NOMO-1 treated with DMSO at 0.1 percent for 48 hours (cell line): Measurements from ENCODE around the gene YTHDC1.
"Not testable (repeated sequence)": the region's sequence is repeated elsewhere in the genome, so short reads cannot be mapped to it uniquely, and the experiment has no call there.

Source experiments
- DNase-seq: peaks from one replicate; lab custom pipeline; 2025; ENCODE audit not compliant: unreplicated experiment; lab: John Stamatoyannopoulos, UW

YTHDC1 gene

DNA sequence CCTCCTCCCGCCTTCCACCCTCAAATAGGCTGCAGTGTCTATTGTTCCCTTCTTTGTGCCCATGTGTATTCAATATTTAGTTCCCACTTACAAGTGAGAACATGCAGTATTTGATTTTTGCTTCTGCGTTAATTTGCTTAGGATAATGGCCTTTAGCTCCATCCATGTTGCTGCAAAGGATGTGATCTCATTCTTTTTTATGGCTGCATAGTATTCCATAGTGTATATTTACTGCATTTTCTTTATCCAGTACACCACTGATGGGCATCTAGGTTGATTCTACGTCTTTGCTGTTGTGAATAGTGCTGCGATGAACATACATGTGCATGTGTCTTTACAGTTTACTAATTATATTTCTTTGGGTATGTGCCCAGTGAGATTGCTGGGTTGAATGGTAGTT, 52.8 kb downstream of the YTHDC1 start:
- no peak for DNase-seq

- no peak for DNase-seq
Measured at GRCh38 chr4:68291256-68291655, 58.6 kb downstream of the YTHDC1 start.

DNA sequence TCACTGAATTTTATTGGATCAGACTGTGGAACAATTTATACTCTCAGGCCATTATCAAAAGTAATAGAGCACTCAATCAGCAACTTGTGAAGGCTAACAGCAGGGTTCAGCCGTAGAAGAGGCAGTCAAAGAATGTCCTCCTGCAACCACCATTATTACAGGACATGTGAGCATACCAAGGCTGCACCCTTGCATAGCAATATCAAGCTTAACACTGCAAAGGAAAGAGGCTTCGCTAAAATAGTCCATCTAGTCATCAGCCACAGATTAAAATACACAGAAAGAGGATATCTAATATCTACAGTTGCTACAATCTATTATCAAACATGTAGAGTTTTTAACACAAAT, 61.5 kb downstream of the YTHDC1 start:
- DNase-seq, result no peak

GRCh38 chr4:68287704-68288392, 62.0 kb downstream of the YTHDC1 start:
- DNase-seq, result no peak

DNA sequence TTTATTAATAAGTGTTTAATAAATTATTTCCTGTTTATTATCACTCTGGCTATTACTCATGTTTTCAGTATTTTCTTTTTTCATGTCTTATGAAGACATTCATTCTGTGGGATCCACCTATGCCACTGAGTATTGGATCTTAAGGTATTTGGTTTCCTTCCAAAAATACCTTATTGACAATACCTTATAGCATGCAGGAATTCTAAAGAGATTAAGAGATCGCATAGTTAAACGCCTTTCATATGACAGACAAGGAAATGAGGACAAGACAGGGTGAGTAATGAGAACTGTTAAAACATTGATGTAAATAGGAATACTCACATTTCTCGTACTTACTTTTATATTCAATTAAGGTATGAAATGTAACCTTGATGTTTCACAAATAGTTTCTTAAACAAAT, 66.2 kb downstream of the YTHDC1 start:
- no peak for DNase-seq

GRCh38 chr4:68283095-68283494, 66.8 kb downstream of the YTHDC1 start:
- no peak for DNase-seq

- DNase-seq, result not testable (repeated sequence)
Measured at GRCh38 chr4:68281796-68282740, 67.8 kb downstream of the YTHDC1 start.

DNA sequence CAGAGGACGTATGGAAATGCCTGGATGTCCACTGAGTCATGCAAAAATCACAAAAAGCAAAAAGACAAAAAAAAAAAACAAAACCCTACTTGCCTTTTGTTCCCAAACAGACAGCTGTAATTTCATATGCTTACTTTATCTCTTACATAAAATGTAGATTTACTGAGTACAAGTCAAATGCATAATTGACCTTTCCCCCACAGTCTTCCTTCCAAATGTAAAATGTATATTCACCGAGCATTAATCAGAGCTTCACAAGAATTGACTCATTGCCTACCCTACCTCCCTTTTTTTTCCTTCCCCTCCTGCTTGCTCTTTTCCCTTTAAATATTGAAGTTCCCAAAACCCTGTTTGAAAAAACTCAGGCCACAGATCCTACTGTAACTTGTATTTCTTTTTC, 71.9 kb downstream of the YTHDC1 start:
- no peak for DNase-seq

GRCh38 chr4:68277627-68278026, 72.3 kb downstream of the YTHDC1 start:
- no peak for DNase-seq

DNA sequence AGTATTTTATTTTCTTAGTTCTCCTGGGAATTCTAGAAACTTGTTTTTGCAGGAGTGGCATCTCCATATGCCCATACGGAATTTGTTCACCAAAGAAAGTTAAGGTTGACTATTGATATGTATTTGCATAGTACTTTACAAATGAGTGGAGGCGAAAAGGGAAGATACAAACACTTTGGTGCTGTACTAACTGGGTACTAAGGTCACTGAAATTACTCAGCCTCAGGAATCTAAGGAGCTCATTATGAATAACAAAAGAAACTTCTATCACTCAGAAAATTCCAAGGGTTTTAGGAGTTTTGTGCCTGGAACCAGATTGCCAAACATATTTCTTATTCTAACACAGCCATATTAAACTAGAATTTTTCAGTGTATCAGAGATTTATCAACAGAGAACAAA, 77.0 kb downstream of the YTHDC1 start:
- DNase-seq, result no peak

GRCh38 chr4:68272380-68272779, 77.5 kb downstream of the YTHDC1 start:
- no peak for DNase-seq

DNA sequence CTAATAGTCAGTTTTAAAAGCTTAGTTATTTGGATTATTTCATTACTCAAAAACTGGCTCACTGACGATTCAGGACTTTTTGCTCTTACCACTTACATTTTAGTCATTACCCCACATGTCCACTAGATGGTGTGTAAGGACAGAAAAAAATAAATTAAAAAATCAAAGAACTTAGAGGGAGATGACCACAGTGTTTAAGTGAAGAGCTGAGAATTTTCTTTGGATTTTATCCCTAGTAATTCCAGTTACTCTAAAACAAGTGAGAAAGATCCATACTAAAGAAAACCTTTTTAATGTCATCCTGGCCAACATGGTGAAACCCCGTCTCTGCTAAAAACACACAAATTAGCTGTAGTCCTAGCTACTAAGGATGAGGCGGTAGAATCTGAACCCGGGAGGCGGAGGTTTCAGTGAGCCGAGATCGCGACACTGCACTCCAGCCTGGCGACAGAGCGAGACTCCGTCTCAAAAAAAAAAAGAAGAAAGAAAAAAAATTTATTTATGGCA, 78.0 kb downstream of the YTHDC1 start:
- DNase-seq, result peak; percentile 28

GRCh38 chr4:68267433-68267944, 82.4 kb downstream of the YTHDC1 start:
- DNase-seq, result no peak

DNA sequence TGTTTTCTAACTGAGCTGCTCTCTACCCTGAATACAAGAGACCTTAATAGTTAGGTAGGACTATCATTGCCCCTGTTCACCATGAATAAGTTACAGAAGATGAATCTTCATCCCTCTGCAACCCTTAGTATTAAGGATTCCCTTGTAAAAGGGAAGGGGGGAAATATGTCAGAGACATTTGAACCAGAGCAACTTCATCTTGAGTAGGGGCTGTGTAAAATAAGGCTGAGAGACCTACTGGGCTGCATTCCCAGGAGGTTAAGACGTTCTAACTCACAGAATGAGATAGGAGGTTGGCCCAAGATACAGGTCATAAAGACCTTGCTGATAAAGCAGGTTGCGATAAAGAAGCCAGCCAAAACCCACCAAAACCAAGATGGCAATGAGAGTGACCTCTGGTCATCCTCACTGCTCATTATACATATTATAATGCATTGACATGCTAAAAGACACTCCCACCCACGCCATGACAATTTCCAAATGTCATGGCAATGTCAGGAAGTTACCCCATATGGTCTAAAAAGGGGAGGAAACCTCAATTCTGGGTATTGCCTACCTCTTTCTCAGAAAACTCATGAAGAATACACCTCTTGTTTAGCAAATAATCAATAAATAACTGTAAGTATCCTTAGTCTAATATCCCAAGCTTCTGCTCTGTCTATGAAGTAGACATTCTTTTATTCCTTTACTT, 84.9 kb downstream of the YTHDC1 start:
- DNase-seq, result no peak
